ENCODE data around the gene UGT1A7. TPM values are rescaled to one million over a fixed set of nuclear protein-coding genes. Genes with fewer than 3 reads are reported as not detected.

The UGT1A7 gene
- total and polyA plus RNA-seq, 9 of the 15 experiments (the other 6 are each of a cell fraction or from before 2014, with no cell fraction given): not detected

- TF ChIP-seq UBTF (IDR thresholded peaks at IDR 0.05; ENCODE audit: borderline replicate concordance in 1 of 2, low read depth in 2 of 2, low read length in 2 of 2) (no peak), CBFA2T2 (conservative IDR thresholded peaks at IDR 0.05) (0 out of 2 replicates have a peak, but pooled peaks have one; percentile 4)
- TF ChIP-seq, protein P1, sequence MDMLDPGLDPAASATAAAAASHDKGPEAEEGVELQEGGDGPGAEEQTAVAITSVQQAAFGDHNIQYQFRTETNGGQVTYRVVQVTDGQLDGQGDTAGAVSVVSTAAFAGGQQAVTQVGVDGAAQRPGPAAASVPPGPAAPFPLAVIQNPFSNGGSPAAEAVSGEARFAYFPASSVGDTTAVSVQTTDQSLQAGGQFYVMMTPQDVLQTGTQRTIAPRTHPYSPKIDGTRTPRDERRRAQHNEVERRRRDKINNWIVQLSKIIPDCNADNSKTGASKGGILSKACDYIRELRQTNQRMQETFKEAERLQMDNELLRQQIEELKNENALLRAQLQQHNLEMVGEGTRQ (CRISPR knock-in tag; IDR thresholded peaks at IDR 0.05): peak; percentile 79
Measured at GRCh38 chr2:233708942-233709341, 27.2 kb downstream of the UGT1A7 start (continued).

- Histone ChIP-seq H3K4me2 (ENCODE audit: insufficient read depth, low read length) (no peak overlapping the region), H3K36me3 (ENCODE audit: control insufficient read depth, insufficient read depth, low read length) (no peaks in the 10 kb centered on the region), H3K79me2 (ENCODE audit: control insufficient read depth, insufficient read depth, low read length) (no peaks in the 10 kb centered on the region), H3K27ac (ENCODE audit: extremely low read depth, low read depth, low read length) (no peak overlapping the region), H4K20me1 (replicated peaks; ENCODE audit: control insufficient read depth, insufficient read depth, low read length) (no peaks in the 10 kb centered on the region), H3K9me3 (replicated peaks; ENCODE audit: control insufficient read depth, insufficient read depth, low read depth, low read length) (no peaks in the 10 kb centered on the region), H3K4me1 (replicated peaks in 1 of 2; ENCODE audit: control insufficient read depth in 2 of 2, insufficient read depth in 2 of 2, low read length in 2 of 2) (0 out of 5 replicates have a peak, but pooled peaks cover 0 to 3% of the 10 kb centered on the region in 2 experiments), H3K4me3 (no peak overlapping the region), H3K9ac (ENCODE audit: insufficient read depth in 1 of 2, low read depth in 2 of 2, low read length in 2 of 2) (no peak overlapping the region), H3K27me3 (ENCODE audit: control insufficient read depth in 2 of 2, insufficient read depth in 2 of 2, low read length in 2 of 2) (peaks cover 0 to 10% of the 10 kb centered on the region in 2 experiments; a peak in 3 of 5 replicates), H3K9me1 (ENCODE audit: control insufficient read depth, insufficient read depth, low read length) (no peaks in the 10 kb centered on the region), H2AFZ (ENCODE audit: low read depth, low read length) (no peak overlapping the region)
- no TSS peak for BruUV-seq (replicated peaks)
- peak; percentile 81 for FAIRE-seq
- intact Hi-C loops (cut with micrococcal nuclease) (loop anchor here (10.0 kb wide), 1 partner anchor 127 kb away; no protein-coding TSS in a partner anchor), in situ Hi-C loops (cut with MboI) (no loop called here)
- ATAC-seq: peak; percentile 93
- DNase-seq (ENCODE audit: extremely low read depth in 1 of 4, low spot score in 3 of 4): peak; percentile 30 to 68 (median 37)
- ChIA-PET CTCF (ENCODE audit: low intra/inter-chr PET ratio) (no interaction called here), POLR2A (interaction anchor here (0.6 kb wide), 1 partner anchor 19 kb away, joined by 3 read pairs; no protein-coding TSS in a partner anchor)
- 10% methylated on average over 11 of the region's 11 CpGs for WGBS (ENCODE audit: insufficient coverage, low coverage, missing lambda C conversion rate)
- no peak for TF ChIP-seq MBD1 (CRISPR knock-in tag; IDR thresholded peaks at IDR 0.05)
Measured at GRCh38 chr2:233711312-233712008, 29.8 kb downstream of the UGT1A7 start.
